HepG2 (cell line): ENCODE results near the gene ENTPD1. TPM values are rescaled to one million over a fixed set of nuclear protein-coding genes. Genes with fewer than 3 reads are reported as not detected.
"Not testable (repeated sequence)": the region's sequence is repeated elsewhere in the genome, so short reads cannot be mapped to it uniquely, and the experiment has no call there.

ENCODE experiments used
- ATAC-seq: fragments of 200-7000 bp; cut with Tn5 transposase; 3 replicates; pipeline ENCODE4 v1.9.1; 2020; ENCODE audit warnings: mild to moderate bottlenecking, moderate library complexity
- BruUV-seq: library from RNA; stranded (reverse); fragments of 400-500 nt; replicated peaks from 2 replicates; lab custom pipeline; 2021; lab: Mats Ljungman, UMichigan
- CTCF ChIA-PET: fragments of 300-600 bp; formaldehyde crosslinking; extraction: SDS; loops from one replicate; lab custom pipeline; 2021; ENCODE audit warnings: low total read pairs, inconsistent platforms, low intra/inter-chr PET ratio; lab: Yijun Ruan, JAX
- POLR2A ChIA-PET: fragments of 350-600 bp; sonication (Branson Sonifier 250); formaldehyde crosslinking; loops from one replicate; lab custom pipeline; 2020; ENCODE audit warnings: antibody characterized with exemption, inconsistent platforms; lab: Yijun Ruan, JAX
- DNase-seq: peaks from one replicate; pipeline ENCODE4 v3.0.0-alpha.2; 2015; ENCODE audit warnings: low spot score
- FAIRE-seq: peaks from 3 replicates; lab custom pipeline; 2011; peaks lifted over from hg19 to GRCh38; lab: Jason Lieb, UNC
- H2AFZ ChIP-seq: one replicate; pipeline ENCODE4 v1.6.1; 2011; ENCODE audit warnings: low read length, inconsistent platforms
- H3K27ac ChIP-seq: fragments of 300-600 bp; 3 replicates; pipeline ENCODE4 v1.8.0; 2011; ENCODE audit warnings: mixed run types, mild to moderate bottlenecking, mixed read lengths, low read length, inconsistent platforms; ENCODE audit not compliant: insufficient read depth; ENCODE audit errors: extremely low read length
- H3K27me3 ChIP-seq, 2 experiments: fragments of 200-600 bp in 1 of 2; 2 replicates in 1 of 2; 3 replicates in 1 of 2; pipeline versions ENCODE4 v1.6.0 to v1.8.0; 2011; ENCODE audit warnings: low read length in 2 of 2, mild to moderate bottlenecking in 2 of 2, moderate library complexity in 2 of 2, inconsistent platforms in 1 of 2; ENCODE audit not compliant: insufficient read depth in 2 of 2, control insufficient read depth in 1 of 2
- H3K36me3 ChIP-seq, 2 experiments: fragments of 200-600 bp in 1 of 2; replicated peaks in 1 of 2; 2 replicates in 1 of 2; 3 replicates in 1 of 2; pipeline versions ENCODE4 v1.5.1 to v1.8.0; 2011; ENCODE audit warnings: low read length in 2 of 2, inconsistent platforms in 1 of 2; ENCODE audit not compliant: insufficient read depth in 2 of 2, control insufficient read depth in 1 of 2
- H3K4me1 ChIP-seq: 2 replicates; pipeline ENCODE4 v1.5.1; 2012; ENCODE audit warnings: low read length, inconsistent platforms; ENCODE audit not compliant: insufficient read depth
- H3K4me2 ChIP-seq: 2 replicates; pipeline ENCODE4 v1.6.0; 2011; ENCODE audit warnings: low read depth, low read length, inconsistent platforms
- H3K4me3 ChIP-seq, 3 experiments: fragments of 200-600 bp in 1 of 3; sonication (generic), shearing (Covaris generic) in 1 of 3; replicated peaks in 1 of 3; 2 replicates each; pipeline ENCODE4 v1.5.1; 2011 to 2016; ENCODE audit warnings: low read length in 3 of 3, inconsistent platforms in 2 of 3, low read depth in 2 of 3, mild to moderate bottlenecking in 2 of 3, control low read depth in 1 of 3, mixed read lengths in 1 of 3; ENCODE audit not compliant: insufficient read depth in 1 of 3
- H3K79me2 ChIP-seq: one replicate; pipeline ENCODE4 v1.6.1; 2011; ENCODE audit warnings: low read length, inconsistent platforms; ENCODE audit not compliant: insufficient read depth
- H3K9ac ChIP-seq: 2 replicates; pipeline ENCODE4 v1.6.0; 2011; ENCODE audit warnings: mild to moderate bottlenecking, low read depth, low read length, inconsistent platforms; ENCODE audit not compliant: insufficient read depth
- H3K9me3 ChIP-seq: 2 replicates; pipeline ENCODE4 v1.5.1; 2012; ENCODE audit warnings: mild to moderate bottlenecking, low read length
- H4K20me1 ChIP-seq: 2 replicates; pipeline ENCODE4 v1.6.0; 2011; ENCODE audit warnings: inconsistent platforms, mild to moderate bottlenecking, low read length, moderate library complexity; ENCODE audit not compliant: insufficient read depth
- AHR ChIP-seq: IDR thresholded peaks from 2 replicates; pipeline ENCODE4 v1.6.1; 2018; ENCODE audit warnings: missing genetic modification reagents, missing compliant biosample characterization
- ARID3A ChIP-seq: IDR thresholded peaks from 2 replicates; pipeline ENCODE4 v1.6.1; 2012; ENCODE audit warnings: low read depth, low read length, improper control_type of control experiment
- FOXJ3 ChIP-seq: sonication (generic); formaldehyde crosslinking; IDR thresholded peaks from 2 replicates; pipeline ENCODE4 v1.4.0; 2020; ENCODE audit warnings: missing genetic modification reagents, mild to moderate bottlenecking, borderline replicate concordance
- HNF1B ChIP-seq: sonication (generic); formaldehyde crosslinking; IDR thresholded peaks from 2 replicates; pipeline ENCODE4 v1.5.1; 2020; ENCODE audit warnings: mild to moderate bottlenecking, moderate library complexity, missing genetic modification reagents
- MIER3 ChIP-seq: IDR thresholded peaks from 2 replicates; pipeline ENCODE4 v1.6.1; 2016; ENCODE audit warnings: missing compliant biosample characterization, borderline replicate concordance
- PAWR ChIP-seq: sonication (generic); formaldehyde crosslinking; IDR thresholded peaks from 2 replicates; pipeline ENCODE4 v1.4.0; 2020; ENCODE audit warnings: missing genetic modification reagents, mild to moderate bottlenecking, borderline replicate concordance
- PHF21A ChIP-seq: sonication (generic); formaldehyde crosslinking; IDR thresholded peaks from 2 replicates; pipeline ENCODE4 v1.5.0; 2020; ENCODE audit warnings: mild to moderate bottlenecking, missing genetic modification reagents
- SIX4 ChIP-seq: sonication (generic); formaldehyde crosslinking; IDR thresholded peaks from 2 replicates; pipeline ENCODE4 v1.4.0; 2020; ENCODE audit warnings: missing genetic modification reagents
- SMC3 ChIP-seq: IDR thresholded peaks from 2 replicates; pipeline ENCODE4 v1.6.1; 2011; ENCODE audit warnings: low read length, improper control_type of control experiment
- ZFP82 ChIP-seq: sonication (generic); formaldehyde crosslinking; IDR thresholded peaks from 2 replicates; pipeline ENCODE4 v1.5.1; 2020; ENCODE audit warnings: mild to moderate bottlenecking, missing genetic modification reagents, borderline replicate concordance
- ZNF24 ChIP-seq: fragments of 450-650 bp; IDR thresholded peaks from 2 replicates; pipeline ENCODE4 v1.6.1; 2017; ENCODE audit warnings: antibody characterized with exemption, mild to moderate bottlenecking
- ZNF503 ChIP-seq: sonication (generic); formaldehyde crosslinking; IDR thresholded peaks from 2 replicates; pipeline ENCODE4 v1.4.0; 2020; ENCODE audit warnings: missing genetic modification reagents
- ZNF713 ChIP-seq: sonication (generic); formaldehyde crosslinking; IDR thresholded peaks from 2 replicates; pipeline ENCODE4 v1.4.0; 2020; ENCODE audit warnings: mild to moderate bottlenecking, missing genetic modification reagents
- ZSCAN22 ChIP-seq: sonication (generic); formaldehyde crosslinking; IDR thresholded peaks from 2 replicates; pipeline ENCODE4 v1.4.0; 2020; ENCODE audit warnings: mild to moderate bottlenecking, missing genetic modification reagents
- WGBS: methylation state at CpG from one replicate; pipeline ENCODE4 v1.1.6; 2017; ENCODE audit warnings: low lambda C conversion rate; 5-methylcytosine and 5-hydroxymethylcytosine counted together
- in situ Hi-C: cut with HindIII; loops from 2 replicates; pipeline ENCODE4 v1.10.0; 2017; ENCODE audit warnings: low pct_unique_long_range_greater_than_20kb; ENCODE audit not compliant: extremely low pct_ligation_motif_present
- intact Hi-C: fragments of 100-400 bp; cut with micrococcal nuclease; formaldehyde crosslinking; loops from one replicate; pipeline ENCODE4 v1.10.0; 2022; ENCODE audit not compliant: unreplicated experiment
- polyA plus RNA-seq, 8 experiments: library from polyadenylated mRNA; depleted of rRNA in 3 of 8; stranded (reverse) in 7 of 8; unstranded in 1 of 8; fragments of >200 nt; fragmentation: Illumina TruSeq in 4 of 8; extraction: Trizol in 4 of 8; gene quantifications; 2 replicates each; pipeline versions ENCODE4 v1.2.1 to v1.2.3, GENCODE V29; 2011 to 2016; ENCODE audit warnings: low read depth in 4 of 8, missing spikeins in 1 of 8, mixed read lengths in 1 of 8; ENCODE audit not compliant: insufficient read depth in 1 of 8
- total RNA-seq, 5 experiments: library from RNA; depleted of rRNA; stranded (reverse); fragments of >200 nt; fragmentation: Illumina TruSeq; extraction: Trizol; gene quantifications; 2 replicates each; pipeline ENCODE4 v1.2.3, GENCODE V29; 2016; ENCODE audit warnings: low read depth in 1 of 5

Gene ENTPD1
- total and polyA plus RNA-seq, 2 of the 13 experiments (the other 11 are each of a cell fraction or from before 2014, with no cell fraction given): 0.07 TPM

- no peak for TF ChIP-seq ARID3A
- TF ChIP-seq HNF1B (CRISPR knock-in tag): no peak
- TF ChIP-seq, all 625 proteins: peak for 0
Observed at GRCh38 chr10:95716466-95716865, 39.5 kb upstream of the ENTPD1 start (continued).

GRCh38 chr10:95716866-95717265 is 39.1 kb upstream of the ENTPD1 start:
- 27% methylated on average over 2 of the region's 2 CpGs for WGBS
- ChIA-PET CTCF (no interaction called here), POLR2A (no interaction called here)
- intact Hi-C loops (no loop called here), in situ Hi-C loops (no loop called here)
- DNase-seq (no peak), ATAC-seq (no peak), FAIRE-seq (no peak)
- Histone ChIP-seq H3K9me3 (no peaks in the 10 kb centered on the region), H3K79me2 (no peaks in the 10 kb centered on the region), H3K36me3 (no peaks in the 10 kb centered on the region), H3K27me3 (peaks cover 1 to 23% of the 10 kb centered on the region in 2 experiments; a peak in 3 of 5 replicates), H3K4me3 (no peak overlapping the region), H3K4me1 (no peaks in the 10 kb centered on the region), H3K4me2 (no peak overlapping the region), H3K27ac (no peak overlapping the region), H3K9ac (no peak overlapping the region), H2AFZ (no peak overlapping the region), H4K20me1 (no peaks in the 10 kb centered on the region)
- BruUV-seq: no TSS peak
- no peak for TF ChIP-seq PAWR
- no peak for TF ChIP-seq SIX4 (CRISPR knock-in tag)
- no peak for TF ChIP-seq ZNF24
- TF ChIP-seq ZNF503 (CRISPR knock-in tag): no peak
- no peak for TF ChIP-seq AHR (CRISPR knock-in tag)
- TF ChIP-seq ZNF713: no peak
- TF ChIP-seq MIER3 (CRISPR knock-in tag): no peak
- no peak for TF ChIP-seq SMC3
- no peak for TF ChIP-seq ZSCAN22 (CRISPR knock-in tag)
- TF ChIP-seq ZFP82 (CRISPR knock-in tag): no peak
- no peak for TF ChIP-seq PHF21A (CRISPR knock-in tag)
- TF ChIP-seq FOXJ3: no peak

- POLR2A ChIA-PET, H3K79me2 ChIP-seq: not testable (repeated sequence)
Observed at GRCh38 chr10:95720745-95721144, 35.2 kb upstream of the ENTPD1 start.

More at GRCh38 chr10:95720745-95721144, 35.2 kb upstream of the ENTPD1 start:
- H3K4me3 ChIP-seq, DNase-seq, H3K9ac ChIP-seq, H4K20me1 ChIP-seq, H3K4me1 ChIP-seq, BruUV-seq, FAIRE-seq, in situ Hi-C loops, intact Hi-C loops, H3K9me3 ChIP-seq, H2AFZ ChIP-seq, H3K4me2 ChIP-seq, CTCF ChIA-PET, ATAC-seq, H3K27ac ChIP-seq, H3K36me3 ChIP-seq: not testable (repeated sequence)
- WGBS: 14% methylated on average over 7 of the region's 7 CpGs
- peaks cover 1 to 20% of the 10 kb centered on the region in 2 experiments; a peak in 3 of 5 replicates for H3K27me3 ChIP-seq
